PFSK-1 (cell line): ENCODE measurements around the gene UGT2B15.

Experiments
- POLR2AphosphoS5 ChIP-seq: IDR thresholded peaks from 2 replicates; pipeline ENCODE4 v1.6.1; 2012; ENCODE audit warnings: low read depth, mild to moderate bottlenecking, control low read depth, low read length, moderate library complexity
- REST ChIP-seq, 2 experiments: IDR thresholded peaks; 2 replicates each; pipeline versions ENCODE4 v1.6.1 to v1.8.0; 2011 to 2012; ENCODE audit warnings: low read depth in 2 of 2, low read length in 2 of 2, control low read depth in 1 of 2, inconsistent platforms in 1 of 2, mild to moderate bottlenecking in 1 of 2, moderate library complexity in 1 of 2; ENCODE audit not compliant: insufficient read depth in 1 of 2
- SIN3A ChIP-seq: IDR thresholded peaks from 2 replicates; pipeline ENCODE4 v1.6.1; 2012; ENCODE audit warnings: mild to moderate bottlenecking, low read length, moderate library complexity, borderline replicate concordance; ENCODE audit not compliant: insufficient read depth

- TF ChIP-seq POLR2AphosphoS5 (no peak), REST (IDR thresholded peaks at IDR 0.05; ENCODE audit: insufficient read depth in 1 of 2, low read depth in 2 of 2, low read length in 2 of 2) (no peak), SIN3A (no peak)
Measured at GRCh38 chr4:68714400-68714799, 43.9 kb upstream of the UGT2B15 start.
